HS-27A (cell line): ENCODE measurements around the gene LBR.

Experiments used
- DNase-seq: peaks from one replicate; pipeline ENCODE4 v3.0.0-alpha.2; 2012; ENCODE audit warnings: low read depth, missing footprints

Gene LBR

GRCh38 chr1:225464851-225465792 lies 37.3 kb upstream of the LBR start:
- DNase-seq, result no peak

- DNase-seq, result no peak
Observed at GRCh38 chr1:225462714-225463574, 35.1 kb upstream of the LBR start.

GRCh38 chr1:225462429-225462713 lies 34.5 kb upstream of the LBR start:
- no peak for DNase-seq

- no peak for DNase-seq
Observed at GRCh38 chr1:225461533-225462428, 33.9 kb upstream of the LBR start.

- DNase-seq, result no peak
Observed at GRCh38 chr1:225460737-225461532, 33.1 kb upstream of the LBR start.

- DNase-seq, result no peak
Observed at GRCh38 chr1:225460021-225460736, 32.3 kb upstream of the LBR start.

- no peak for DNase-seq
Observed at GRCh38 chr1:225458222-225458631, 30.4 kb upstream of the LBR start.

- DNase-seq, result no peak
Observed at GRCh38 chr1:225454733-225455132, 26.9 kb upstream of the LBR start.

- DNase-seq, result no peak
Observed at GRCh38 chr1:225453797-225454648, 26.2 kb upstream of the LBR start.

- no peak for DNase-seq
Observed at GRCh38 chr1:225451840-225452515, 24.1 kb upstream of the LBR start.

GRCh38 chr1:225451340-225451739 lies 23.5 kb upstream of the LBR start:
- DNase-seq, result no peak

GRCh38 chr1:225450491-225451191 lies 22.8 kb upstream of the LBR start:
- no peak for DNase-seq

GRCh38 chr1:225449774-225450173 lies 21.9 kb upstream of the LBR start:
- no peak for DNase-seq

GRCh38 chr1:225449261-225449660 lies 21.4 kb upstream of the LBR start:
- no peak for DNase-seq

GRCh38 chr1:225448146-225448805 lies 20.4 kb upstream of the LBR start:
- DNase-seq, result no peak

GRCh38 chr1:225447650-225448089 lies 19.8 kb upstream of the LBR start:
- DNase-seq, result no peak

GRCh38 chr1:225446981-225447615 lies 19.3 kb upstream of the LBR start:
- DNase-seq, result no peak
